ENCODE results near the gene COL27A1.

- TF ChIP-seq, protein P1, sequence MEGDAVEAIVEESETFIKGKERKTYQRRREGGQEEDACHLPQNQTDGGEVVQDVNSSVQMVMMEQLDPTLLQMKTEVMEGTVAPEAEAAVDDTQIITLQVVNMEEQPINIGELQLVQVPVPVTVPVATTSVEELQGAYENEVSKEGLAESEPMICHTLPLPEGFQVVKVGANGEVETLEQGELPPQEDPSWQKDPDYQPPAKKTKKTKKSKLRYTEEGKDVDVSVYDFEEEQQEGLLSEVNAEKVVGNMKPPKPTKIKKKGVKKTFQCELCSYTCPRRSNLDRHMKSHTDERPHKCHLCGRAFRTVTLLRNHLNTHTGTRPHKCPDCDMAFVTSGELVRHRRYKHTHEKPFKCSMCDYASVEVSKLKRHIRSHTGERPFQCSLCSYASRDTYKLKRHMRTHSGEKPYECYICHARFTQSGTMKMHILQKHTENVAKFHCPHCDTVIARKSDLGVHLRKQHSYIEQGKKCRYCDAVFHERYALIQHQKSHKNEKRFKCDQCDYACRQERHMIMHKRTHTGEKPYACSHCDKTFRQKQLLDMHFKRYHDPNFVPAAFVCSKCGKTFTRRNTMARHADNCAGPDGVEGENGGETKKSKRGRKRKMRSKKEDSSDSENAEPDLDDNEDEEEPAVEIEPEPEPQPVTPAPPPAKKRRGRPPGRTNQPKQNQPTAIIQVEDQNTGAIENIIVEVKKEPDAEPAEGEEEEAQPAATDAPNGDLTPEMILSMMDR (optimal IDR thresholded peaks at IDR 0.05 in 1 of 3, IDR thresholded peaks at IDR 0.05 in 1 of 3, conservative IDR thresholded peaks at IDR 0.05 in 1 of 3; ENCODE audit: extremely low read depth in 1 of 3, insufficient read depth in 2 of 3, low read length in 3 of 3), result no peak
- no peak for TF ChIP-seq EZH2 (IDR thresholded peaks at IDR 0.05; ENCODE audit: low read length)
These were observed 17.9 kb downstream of the COL27A1 start for GRCh38 chr9:114172981-114173833.

Data from keratinocyte (primary cell).